H1 (cell line): ENCODE results near the gene MAP3K10. TPM values are rescaled to one million over a fixed set of nuclear protein-coding genes. Genes with fewer than 3 reads are reported as not detected.

ENCODE experiments used
- CTCF ChIA-PET: fragments of 300-600 bp; sonication (Branson Sonifier 250); formaldehyde crosslinking; loops from one replicate; lab custom pipeline; 2021; ENCODE audit not compliant: partially characterized antibody; lab: Charles Lee
- POLR2A ChIA-PET: fragments of 300-600 bp; sonication (Branson Sonifier 250); formaldehyde crosslinking; loops from one replicate; lab custom pipeline; 2021; ENCODE audit warnings: inconsistent platforms; ENCODE audit not compliant: partially characterized antibody; lab: Charles Lee
- DNase-seq, 2 experiments: peaks; one replicate each; pipeline versions ENCODE4 v3.0.0 to v3.0.0-alpha.2; 2010 to 2022; ENCODE audit warnings: low spot score in 2 of 2, low read depth in 1 of 2, mixed read lengths in 1 of 2
- FAIRE-seq: peaks from 2 replicates; lab custom pipeline; 2011; peaks lifted over from hg19 to GRCh38; lab: Jason Lieb, UNC
- H2AFZ ChIP-seq: 2 replicates; pipeline ENCODE4 v1.8.1; 2012; ENCODE audit warnings: low read length, inconsistent platforms
- H2AK5ac ChIP-seq: 2 replicates; pipeline ENCODE4 v1.6.1; 2013; ENCODE audit warnings: low read depth, low read length
- H2BK120ac ChIP-seq: replicated peaks from 2 replicates; pipeline ENCODE3; 2013; ENCODE audit warnings: low read depth, low read length, inconsistent platforms
- H2BK12ac ChIP-seq: 2 replicates; pipeline ENCODE4 v1.6.1; 2013; ENCODE audit warnings: low read depth, low read length
- H2BK15ac ChIP-seq: 2 replicates; pipeline ENCODE4 v1.6.1; 2013; ENCODE audit warnings: low read length
- H2BK20ac ChIP-seq: 2 replicates; pipeline ENCODE4 v1.6.1; 2013; ENCODE audit warnings: low read length
- H2BK5ac ChIP-seq: 2 replicates; pipeline ENCODE4 v1.6.1; 2013; ENCODE audit warnings: low read depth, low read length
- H3K14ac ChIP-seq: 2 replicates; pipeline ENCODE4 v1.6.1; 2013; ENCODE audit warnings: inconsistent platforms; ENCODE audit not compliant: insufficient read length
- H3K18ac ChIP-seq: 2 replicates; pipeline ENCODE4 v1.6.1; 2013; ENCODE audit warnings: low read length; ENCODE audit errors: extremely low read depth
- H3K23ac ChIP-seq: 2 replicates; pipeline ENCODE4 v1.6.1; 2013; ENCODE audit warnings: inconsistent platforms; ENCODE audit not compliant: insufficient read length
- H3K23me2 ChIP-seq: 2 replicates; pipeline ENCODE4 v1.6.1; 2013; ENCODE audit warnings: low read depth, low read length
- H3K27ac ChIP-seq: 2 replicates; pipeline ENCODE4 v1.6.1; 2011; ENCODE audit warnings: low read depth, low read length, inconsistent platforms
- H3K27me3 ChIP-seq, 4 experiments: replicated peaks in 1 of 4; 1 replicate in 1 of 4; 2 replicates in 3 of 4; pipeline versions ENCODE4 v1.6.1 to v1.8.1; 2011 to 2013; ENCODE audit warnings: low read length in 3 of 4, mild to moderate bottlenecking in 3 of 4, inconsistent platforms in 2 of 4, mixed read lengths in 2 of 4, moderate library complexity in 1 of 4; ENCODE audit not compliant: control insufficient read depth in 3 of 4, insufficient read depth in 3 of 4; ENCODE audit errors: extremely low read depth in 1 of 4
- H3K36me3 ChIP-seq, 4 experiments: 2 replicates each; pipeline versions ENCODE4 v1.6.1 to v1.8.1; 2011 to 2013; ENCODE audit warnings: mild to moderate bottlenecking in 4 of 4, low read length in 3 of 4, moderate library complexity in 2 of 4, control low read depth in 1 of 4, inconsistent platforms in 1 of 4; ENCODE audit not compliant: insufficient read depth in 4 of 4, control insufficient read depth in 2 of 4
- H3K4ac ChIP-seq: replicated peaks from 2 replicates; pipeline ENCODE3; 2013; ENCODE audit warnings: low read length, low read depth, mixed read lengths, inconsistent platforms; ENCODE audit not compliant: insufficient read length
- H3K4me1 ChIP-seq, 4 experiments: replicated peaks in 1 of 4; 1 replicate in 1 of 4; 2 replicates in 3 of 4; pipeline versions ENCODE4 v1.6.1 to v1.8.1; 2011 to 2013; ENCODE audit warnings: low read length in 3 of 4, inconsistent platforms in 2 of 4, mixed read lengths in 1 of 4; ENCODE audit not compliant: insufficient read depth in 4 of 4, control insufficient read depth in 3 of 4
- H3K4me2 ChIP-seq, 2 experiments: 2 replicates each; pipeline versions ENCODE4 v1.6.1 to v1.8.1; 2011 to 2013; ENCODE audit warnings: low read depth in 2 of 2, low read length in 2 of 2, control low read depth in 1 of 2, inconsistent platforms in 1 of 2, mild to moderate bottlenecking in 1 of 2; ENCODE audit not compliant: insufficient read depth in 1 of 2
- H3K4me3 ChIP-seq, 4 experiments: fragments of 200-600, 300-600 bp in 1 of 4; sonication (generic), shearing (Covaris generic), sonication (Bioruptor Twin) in 1 of 4; 2 replicates each; pipeline versions ENCODE4 v1.5.1 to v1.8.1; 2011 to 2016; ENCODE audit warnings: low read length in 4 of 4, low read depth in 3 of 4, control low read depth in 2 of 4, inconsistent platforms in 2 of 4, mild to moderate bottlenecking in 2 of 4, mixed read lengths in 1 of 4, moderate library complexity in 1 of 4; ENCODE audit not compliant: insufficient read depth in 2 of 4; ENCODE audit errors: extremely low read depth in 1 of 4
- H3K56ac ChIP-seq: replicated peaks from 2 replicates; pipeline ENCODE3; 2013; ENCODE audit warnings: low read depth, mild to moderate bottlenecking, mixed read lengths, low read length, inconsistent platforms; ENCODE audit not compliant: insufficient read length
- H3K79me1 ChIP-seq: 2 replicates; pipeline ENCODE4 v1.6.1; 2013; ENCODE audit warnings: low read depth, low read length, control low read depth
- H3K79me2 ChIP-seq, 2 experiments: 2 replicates each; pipeline versions ENCODE4 v1.6.1 to v1.8.1; 2012 to 2013; ENCODE audit warnings: low read length in 2 of 2, mild to moderate bottlenecking in 2 of 2, inconsistent platforms in 1 of 2; ENCODE audit not compliant: insufficient read depth in 2 of 2, control insufficient read depth in 1 of 2
- H3K9ac ChIP-seq, 4 experiments: replicated peaks in 1 of 4; 1 replicate in 1 of 4; 2 replicates in 3 of 4; pipeline versions ENCODE4 v1.6.1 to v1.8.1; 2011 to 2013; ENCODE audit warnings: low read depth in 3 of 4, low read length in 3 of 4, control low read depth in 2 of 4, mild to moderate bottlenecking in 2 of 4, moderate library complexity in 2 of 4, inconsistent platforms in 1 of 4; ENCODE audit errors: extremely low read depth in 1 of 4
- H3K9me3 ChIP-seq, 2 experiments: 2 replicates each; pipeline versions ENCODE4 v1.6.1 to v1.8.1; 2012 to 2013; ENCODE audit warnings: mild to moderate bottlenecking in 2 of 2, moderate library complexity in 2 of 2, control low read depth in 1 of 2, inconsistent platforms in 1 of 2, low read depth in 1 of 2, low read length in 1 of 2, mixed read lengths in 1 of 2; ENCODE audit not compliant: insufficient read depth in 2 of 2
- H4K20me1 ChIP-seq, 2 experiments: replicated peaks in 1 of 2; 2 replicates each; pipeline versions ENCODE3 to v1.8.1; 2011 to 2013; ENCODE audit warnings: inconsistent platforms in 2 of 2, low read length in 2 of 2, mild to moderate bottlenecking in 1 of 2; ENCODE audit not compliant: insufficient read depth in 2 of 2, control insufficient read depth in 1 of 2
- H4K5ac ChIP-seq: 2 replicates; pipeline ENCODE4 v1.6.1; 2013; ENCODE audit warnings: low read length, low read depth, mixed read lengths, inconsistent platforms; ENCODE audit not compliant: insufficient read length
- H4K8ac ChIP-seq: 2 replicates; pipeline ENCODE4 v1.8.0; 2013; ENCODE audit warnings: mild to moderate bottlenecking, moderate library complexity, low read length, inconsistent platforms; ENCODE audit not compliant: insufficient read depth; ENCODE audit errors: extremely low read depth
- H4K91ac ChIP-seq: replicated peaks from 2 replicates; pipeline ENCODE3; 2013; ENCODE audit warnings: low read length, mixed read lengths, inconsistent platforms; ENCODE audit not compliant: insufficient read length
- ATF2 ChIP-seq: IDR thresholded peaks from 2 replicates; pipeline ENCODE4 v1.6.1; 2012; ENCODE audit warnings: low read length, inconsistent platforms
- ATF3 ChIP-seq: IDR thresholded peaks from 2 replicates; pipeline ENCODE4 v1.6.1; 2011; ENCODE audit warnings: low read depth, mild to moderate bottlenecking, low read length; ENCODE audit not compliant: insufficient read depth
- CHD1 ChIP-seq: IDR thresholded peaks from 2 replicates; pipeline ENCODE4 v1.6.1; 2012; ENCODE audit warnings: low read depth, low read length, improper control_type of control experiment
- CTCF ChIP-seq, 3 experiments: IDR thresholded peaks; 1 replicate in 2 of 3; 2 replicates in 1 of 3; pipeline versions ENCODE4 v1.5.1 to v1.6.1; 2011; ENCODE audit warnings: low read length in 3 of 3, mild to moderate bottlenecking in 3 of 3, inconsistent platforms in 2 of 3, low read depth in 1 of 3, moderate library complexity in 1 of 3; ENCODE audit not compliant: insufficient read depth in 1 of 3; ENCODE audit errors: control extremely low read depth in 1 of 3
- E2F6 ChIP-seq: IDR thresholded peaks from 2 replicates; pipeline ENCODE4 v1.6.1; 2012; ENCODE audit warnings: inconsistent platforms
- EGR1 ChIP-seq: IDR thresholded peaks from 2 replicates; pipeline ENCODE4 v1.6.1; 2011; ENCODE audit warnings: low read depth, low read length, borderline replicate concordance
- JUN ChIP-seq: IDR thresholded peaks from 2 replicates; pipeline ENCODE4 v1.6.1; 2011; ENCODE audit warnings: low read depth, mild to moderate bottlenecking, improper control_type of control experiment, low read length
- RXRA ChIP-seq: IDR thresholded peaks from 2 replicates; pipeline ENCODE4 v1.6.1; 2011; ENCODE audit warnings: low read depth, mild to moderate bottlenecking, low read length, moderate library complexity; ENCODE audit not compliant: insufficient read depth
- WGBS, 2 experiments: shearing (Covaris generic) in 1 of 2; methylation state at CpG; one replicate each; pipeline versions ENCODE4 v1.1.6 to v1.1.7; 2013 to 2015; ENCODE audit warnings: low lambda C conversion rate in 2 of 2, mixed read lengths in 2 of 2, inconsistent platforms in 1 of 2, low coverage in 1 of 2, missing lambda C conversion rate in 1 of 2; ENCODE audit not compliant: insufficient replicate concordance in 2 of 2, insufficient coverage in 1 of 2, insufficient read length in 1 of 2; ENCODE audit errors: extremely low coverage in 1 of 2, missing lambda C conversion rate in 1 of 2; 5-methylcytosine and 5-hydroxymethylcytosine counted together
- polyA plus RNA-seq, 7 experiments: library from polyadenylated mRNA; depleted of rRNA in 3 of 7; stranded (reverse) in 5 of 7; unstranded in 2 of 7; fragments of >200 nt in 5 of 7; fragments of 200-250 nt in 2 of 7; gene quantifications; 1 replicate in 5 of 7; 2 replicates in 1 of 7; 4 replicates in 1 of 7; pipeline versions ENCODE4 v1.2.1 to v1.2.3, GENCODE V29; 2011 to 2013; ENCODE audit warnings: missing spikeins in 2 of 7, mixed read lengths in 2 of 7
- total RNA-seq: library from RNA; stranded (reverse); fragmentation: NEBNext Ultra II Directional; extraction: Animal tissue kit (Norgen Biotek cat#: 25700); gene quantifications from 2 replicates; pipeline ENCODE4 v1.2.1, GENCODE V29; 2021

Gene MAP3K10
- total and polyA plus RNA-seq, 2 of the 8 experiments (the other 6 are each of a cell fraction or from before 2014, with no cell fraction given), result 4.9 to 15.9 TPM

GRCh38 chr19:40175820-40176219 lies 15.4 kb upstream of the MAP3K10 start:
- Histone ChIP-seq H3K4ac (no peak overlapping the region), H3K27me3 (no peaks in the 10 kb centered on the region), H3K79me2 (no peaks in the 10 kb centered on the region), H2AFZ (no peak overlapping the region), H3K9me3 (no peaks in the 10 kb centered on the region), H2BK120ac (no peak overlapping the region), H2BK5ac (no peak overlapping the region), H3K27ac (no peak overlapping the region), H3K23ac (no peak overlapping the region), H2BK15ac (no peak overlapping the region), H4K8ac (no peak overlapping the region), H3K9ac (no peak overlapping the region), H2BK12ac (no peak overlapping the region), H3K4me1 (no peaks in the 10 kb centered on the region; a peak in 1 of 7 replicates), H3K56ac (no peak overlapping the region), H3K23me2 (no peaks in the 10 kb centered on the region), H4K20me1 (no peaks in the 10 kb centered on the region), H3K4me3 (no peak overlapping the region), H2BK20ac (no peak overlapping the region), H2AK5ac (no peak overlapping the region), H4K5ac (no peak overlapping the region), H3K18ac (no peak overlapping the region), H3K4me2 (no peak overlapping the region), H3K14ac (no peak overlapping the region), H3K79me1 (no peaks in the 10 kb centered on the region), H3K36me3 (no peaks in the 10 kb centered on the region), H4K91ac (no peak overlapping the region)
- ChIA-PET POLR2A (interaction anchor here (0.6 kb wide), 1 partner anchor 282 kb away, joined by 3 read pairs; no protein-coding TSS in a partner anchor), CTCF (interaction anchor here (0.6 to 10.1 kb wide), 5 partner anchors 10 to 1810 kb away, joined by 3 to 53 read pairs (median 4); no protein-coding TSS in a partner anchor)
- DNase-seq, result no peak
- FAIRE-seq, result no peak
- 89% methylated on average over 5 of the region's 5 CpGs; no CpG with 5 or more reads in 1 of the 2 experiments for WGBS, 2 experiments
- TF ChIP-seq CHD1 (no peak), JUN (no peak), E2F6 (no peak), EGR1 (no peak), ATF3 (no peak), ATF2 (no peak), CTCF (IDR thresholded peaks at IDR 0.05; ENCODE audit: control extremely low read depth in 1 of 3, insufficient read depth in 1 of 3, low read depth in 1 of 3, low read length in 3 of 3) (no peak), RXRA (no peak)
